SK-N-SH (cell line): ENCODE data around the gene FMNL2. TPM values are rescaled to one million over a fixed set of nuclear protein-coding genes. Genes with fewer than 3 reads are reported as not detected.

Experiments used
- CTCF ChIA-PET: fragments of 300-600, 350-600 bp; formaldehyde crosslinking; extraction: SDS; loops from one replicate; lab custom pipeline; 2021; lab: Yijun Ruan, JAX
- POLR2A ChIA-PET: fragments of 350-600 bp; sonication (Branson Sonifier 250); formaldehyde crosslinking; extraction: SDS; loops from one replicate; lab custom pipeline; 2020; ENCODE audit warnings: antibody characterized with exemption, inconsistent platforms; lab: Yijun Ruan, JAX
- DNase-seq: peaks from one replicate; pipeline ENCODE4 v3.0.0; 2012
- H2AFZ ChIP-seq: fragments of 200-600 bp; sonication (generic); 2 replicates; pipeline ENCODE4 v1.8.1; 2016; ENCODE audit warnings: antibody characterized with exemption, mild to moderate bottlenecking, low read depth
- H3F3A ChIP-seq: fragments of 200-600 bp; sonication (generic); replicated peaks from 2 replicates; pipeline ENCODE3; 2016; ENCODE audit warnings: antibody characterized with exemption, mild to moderate bottlenecking; ENCODE audit not compliant: insufficient read depth
- H3K27ac ChIP-seq, 2 experiments: fragments of 200-500 bp in 1 of 2; fragments of 200-600 bp in 1 of 2; sonication (Bioruptor generic) in 1 of 2; sonication (generic), shearing (Covaris generic) in 1 of 2; 2 replicates each; pipeline versions ENCODE4 v1.5.1 to v1.6.1; 2014 to 2016; ENCODE audit warnings: low read depth in 2 of 2, inconsistent platforms in 1 of 2, low read length in 1 of 2, mild to moderate bottlenecking in 1 of 2, mixed read lengths in 1 of 2
- H3K27me3 ChIP-seq: fragments of 200-600 bp; sonication (generic), shearing (Covaris generic); 2 replicates; pipeline ENCODE4 v1.6.1; 2016; ENCODE audit warnings: mixed run types; ENCODE audit not compliant: insufficient read depth
- H3K36me3 ChIP-seq, 2 experiments: fragments of 200-500 bp in 1 of 2; fragments of 200-600 bp in 1 of 2; sonication (Bioruptor generic) in 1 of 2; sonication (generic) in 1 of 2; replicated peaks in 1 of 2; 2 replicates each; pipeline versions ENCODE3 to v1.5.1; 2014 to 2016; ENCODE audit warnings: low read length in 1 of 2, mild to moderate bottlenecking in 1 of 2; ENCODE audit not compliant: insufficient read depth in 2 of 2, control insufficient read depth in 1 of 2
- H3K4me1 ChIP-seq, 2 experiments: fragments of 200-500 bp in 1 of 2; fragments of 200-600 bp in 1 of 2; sonication (Bioruptor generic) in 1 of 2; sonication (generic), shearing (Covaris generic) in 1 of 2; 2 replicates each; pipeline versions ENCODE4 v1.5.1 to v1.6.1; 2014 to 2016; ENCODE audit warnings: low read depth in 1 of 2, low read length in 1 of 2, mixed run types in 1 of 2; ENCODE audit not compliant: insufficient read depth in 2 of 2, control insufficient read depth in 1 of 2
- H3K4me2 ChIP-seq: fragments of 200-600 bp; sonication (generic), shearing (Covaris generic); 2 replicates; pipeline ENCODE4 v1.6.1; 2017; ENCODE audit warnings: mixed run types
- H3K4me3 ChIP-seq, 2 experiments: fragments of 200-500 bp in 1 of 2; fragments of 200-600 bp in 1 of 2; sonication (Bioruptor generic) in 1 of 2; sonication (generic), shearing (Covaris generic) in 1 of 2; 2 replicates each; pipeline versions ENCODE4 v1.5.1 to v1.8.1; 2014 to 2016; ENCODE audit warnings: low read depth in 2 of 2, inconsistent platforms in 1 of 2, low read length in 1 of 2, mild to moderate bottlenecking in 1 of 2, mixed read lengths in 1 of 2, moderate library complexity in 1 of 2
- H3K79me2 ChIP-seq: fragments of 200-600 bp; sonication (generic); 2 replicates; pipeline ENCODE4 v1.8.1; 2017; ENCODE audit warnings: mild to moderate bottlenecking; ENCODE audit not compliant: insufficient read depth
- H3K9ac ChIP-seq: fragments of 200-600 bp; sonication (generic); 2 replicates; pipeline ENCODE4 v1.6.1; 2017; ENCODE audit warnings: mixed run types
- H3K9me2 ChIP-seq: fragments of 200-600 bp; sonication (generic); 2 replicates; pipeline ENCODE4 v1.6.1; 2017; ENCODE audit warnings: mixed run types
- H3K9me3 ChIP-seq: fragments of 200-600 bp; sonication (generic); 2 replicates; pipeline ENCODE4 v1.6.1; 2017; ENCODE audit warnings: mixed run types, mild to moderate bottlenecking, moderate library complexity
- H4K20me1 ChIP-seq: fragments of 200-600 bp; sonication (generic); 2 replicates; pipeline ENCODE4 v1.6.1; 2017; ENCODE audit warnings: mild to moderate bottlenecking, mixed run types; ENCODE audit not compliant: insufficient read depth
- CHD2 ChIP-seq: fragments of 150-350 bp; IDR thresholded peaks from 2 replicates; pipeline ENCODE4 v1.6.1; 2018; ENCODE audit warnings: low read length; ENCODE audit not compliant: partially characterized antibody
- CTCF ChIP-seq: fragments of 200-600 bp; sonication (generic); IDR thresholded peaks from 2 replicates; pipeline ENCODE4 v1.6.1; 2017; ENCODE audit warnings: antibody characterized with exemption, mild to moderate bottlenecking, moderate library complexity
- FOXJ3 ChIP-seq: sonication (generic); formaldehyde crosslinking; IDR thresholded peaks from 2 replicates; pipeline ENCODE4 v1.5.1; 2020; ENCODE audit warnings: mild to moderate bottlenecking, missing genetic modification reagents
- FOXM1 ChIP-seq: IDR thresholded peaks from 2 replicates; pipeline ENCODE4 v1.4.0; 2012; ENCODE audit warnings: low read depth, mild to moderate bottlenecking
- GABPA ChIP-seq: IDR thresholded peaks from 2 replicates; pipeline ENCODE4 v1.4.0; 2012; ENCODE audit warnings: low read depth, mild to moderate bottlenecking
- GATA2 ChIP-seq: sonication (generic); formaldehyde crosslinking; IDR thresholded peaks from 2 replicates; pipeline ENCODE4 v1.5.0; 2020; ENCODE audit warnings: mild to moderate bottlenecking, missing genetic modification reagents
- MAX ChIP-seq: IDR thresholded peaks from 2 replicates; pipeline ENCODE4 v1.4.0; 2012; ENCODE audit warnings: low read depth
- MEF2A ChIP-seq: IDR thresholded peaks from 2 replicates; pipeline ENCODE4 v1.4.0; 2012; ENCODE audit warnings: low read depth, borderline replicate concordance
- NRF1 ChIP-seq: IDR thresholded peaks from 2 replicates; pipeline ENCODE4 v1.6.1; 2012; ENCODE audit warnings: low read depth, mild to moderate bottlenecking, low read length
- RAD21 ChIP-seq: IDR thresholded peaks from 2 replicates; pipeline ENCODE4 v1.6.1; 2012; ENCODE audit warnings: mild to moderate bottlenecking, low read length
- REST ChIP-seq: IDR thresholded peaks from 2 replicates; pipeline ENCODE4 v1.6.1; 2012; ENCODE audit warnings: mild to moderate bottlenecking, low read depth, low read length, moderate library complexity
- RXRA ChIP-seq: IDR thresholded peaks from 2 replicates; pipeline ENCODE4 v1.4.0; 2012; ENCODE audit warnings: low read depth, mild to moderate bottlenecking, borderline replicate concordance
- SMC3 ChIP-seq: IDR thresholded peaks from 2 replicates; pipeline ENCODE4 v1.6.1; 2012; ENCODE audit warnings: low read depth, low read length, improper control_type of control experiment
- TAF1 ChIP-seq: IDR thresholded peaks from 2 replicates; pipeline ENCODE4 v1.6.1; 2012; ENCODE audit warnings: low read depth, mild to moderate bottlenecking, low read length, moderate library complexity, borderline replicate concordance
- TEAD4 ChIP-seq: IDR thresholded peaks from 2 replicates; pipeline ENCODE4 v1.4.0; 2012; ENCODE audit warnings: mild to moderate bottlenecking, borderline replicate concordance; ENCODE audit not compliant: insufficient read depth
- USF2 ChIP-seq: fragments of 150-350 bp; IDR thresholded peaks from 2 replicates; pipeline ENCODE4 v1.6.1; 2017; ENCODE audit warnings: antibody characterized with exemption, low read length, low read depth, borderline replicate concordance
- WGBS: methylation state at CpG from one replicate; pipeline ENCODE4 v1.1.6; 2017; ENCODE audit warnings: low lambda C conversion rate; 5-methylcytosine and 5-hydroxymethylcytosine counted together
- polyA plus RNA-seq, 3 experiments: library from polyadenylated mRNA; depleted of rRNA; stranded (reverse); fragments of >200 nt; gene quantifications; 2 replicates each; pipeline ENCODE4 v1.2.3, GENCODE V29; 2012

Gene FMNL2
- polyA plus RNA-seq, 1 of the 3 experiments (the other 2 are of a cell fraction): 14.5 TPM

- ChIA-PET CTCF (no interaction called here), POLR2A (no interaction called here)
- TF ChIP-seq TEAD4 (no peak), CHD2 (no peak), MAX (no peak), GABPA (no peak), CTCF (no peak), SMC3 (no peak), USF2 (no peak)
- Histone ChIP-seq H3K9ac (no peak overlapping the region), H3K4me3 (no peak overlapping the region), H3F3A (no peaks in the 10 kb centered on the region), H3K36me3 (peaks cover 49 to 57% of the 10 kb centered on the region in 2 experiments), H3K4me2 (no peak overlapping the region), H3K9me2 (no peaks in the 10 kb centered on the region), H2AFZ (no peak overlapping the region), H3K27ac (no peak overlapping the region), H4K20me1 (peaks cover 20% of the 10 kb centered on the region), H3K4me1 (peaks cover 0 to 8% of the 10 kb centered on the region in 2 experiments; a peak in 2 of 4 replicates), H3K79me2 (peaks cover 74% of the 10 kb centered on the region), H3K9me3 (no peaks in the 10 kb centered on the region), H3K27me3 (no peaks in the 10 kb centered on the region)
- WGBS: 99% methylated on average over 9 of the region's 9 CpGs
- DNase-seq: no peak
Observed at GRCh38 chr2:152682663-152683062, 347.7 kb downstream of the FMNL2 start.

- H3K36me3 ChIP-seq: peaks cover 43 to 50% of the 10 kb centered on the region in 2 experiments
- no peak overlapping the region for H3K9ac ChIP-seq
- H3K27me3 ChIP-seq: no peaks in the 10 kb centered on the region
- no peak overlapping the region for H3K27ac ChIP-seq
- H3K9me2 ChIP-seq: no peaks in the 10 kb centered on the region
- H3K4me2 ChIP-seq: no peak overlapping the region
- POLR2A ChIA-PET: no interaction called here
- no peak for DNase-seq
- H2AFZ ChIP-seq: no peak overlapping the region
- CTCF ChIA-PET: no interaction called here
- H3K9me3 ChIP-seq: no peaks in the 10 kb centered on the region
- H3K4me3 ChIP-seq: no peak overlapping the region
- H4K20me1 ChIP-seq: peaks cover 20% of the 10 kb centered on the region
- H3K79me2 ChIP-seq: peaks cover 80% of the 10 kb centered on the region
- peaks cover 0 to 8% of the 10 kb centered on the region in 2 experiments; a peak in 2 of 4 replicates for H3K4me1 ChIP-seq
- no peaks in the 10 kb centered on the region for H3F3A ChIP-seq
- no peak for TF ChIP-seq CTCF
- no peak for TF ChIP-seq TAF1
- no peak for TF ChIP-seq RXRA
- no peak for TF ChIP-seq USF2
- TF ChIP-seq NRF1: no peak
- TF ChIP-seq GATA2 (CRISPR knock-in tag): no peak
- no peak for TF ChIP-seq FOXM1
- TF ChIP-seq FOXJ3 (CRISPR knock-in tag): no peak
- TF ChIP-seq REST: no peak
- TF ChIP-seq MAX: no peak
- no peak for TF ChIP-seq RAD21
- TF ChIP-seq MEF2A: no peak
Observed at GRCh38 chr2:152683400-152683799, 348.4 kb downstream of the FMNL2 start.
